Neural progenitor cell (in vitro differentiated cells): ENCODE data around the gene ZFTA. TPM values are rescaled to one million over a fixed set of nuclear protein-coding genes. Genes with fewer than 3 reads are reported as not detected.

Source experiments
- DNase-seq: peaks from one replicate; pipeline ENCODE4 v3.0.0-alpha.2; 2016; ENCODE audit warnings: low spot score
- H2AFZ ChIP-seq: fragments of 200-600 bp; sonication (generic); replicated peaks from 2 replicates; pipeline ENCODE4 v1.6.1; 2016; ENCODE audit warnings: antibody characterized with exemption
- H3F3A ChIP-seq: fragments of 200-600 bp; sonication (generic); 2 replicates; pipeline ENCODE4 v1.6.1; 2016; ENCODE audit warnings: antibody characterized with exemption, low read depth
- H3K27ac ChIP-seq: fragments of 200-600 bp; sonication (generic); 2 replicates; pipeline ENCODE4 v1.5.1; 2016; ENCODE audit warnings: mild to moderate bottlenecking
- H3K27me3 ChIP-seq: fragments of 200-600 bp; sonication (generic); 2 replicates; pipeline ENCODE4 v1.6.1; 2016; ENCODE audit warnings: mild to moderate bottlenecking, moderate library complexity
- H3K36me3 ChIP-seq: fragments of 200-600 bp; sonication (generic); 2 replicates; pipeline ENCODE4 v1.5.1; 2016
- H3K4me1 ChIP-seq: fragments of 200-600 bp; sonication (generic); 2 replicates; pipeline ENCODE4 v1.6.1; 2016; ENCODE audit warnings: mixed run types
- H3K4me2 ChIP-seq: fragments of 200-600 bp; sonication (generic); 2 replicates; pipeline ENCODE4 v1.6.1; 2016
- H3K4me3 ChIP-seq: fragments of 200-600 bp; sonication (generic); 2 replicates; pipeline ENCODE4 v1.5.1; 2016
- H3K79me2 ChIP-seq: fragments of 200-600 bp; sonication (generic); 2 replicates; pipeline ENCODE4 v1.6.1; 2016; ENCODE audit warnings: low read depth
- H3K9ac ChIP-seq: fragments of 200-600 bp; sonication (generic); 2 replicates; pipeline ENCODE4 v1.6.1; 2016
- H3K9me3 ChIP-seq: fragments of 200-600 bp; sonication (generic); 2 replicates; pipeline ENCODE4 v1.5.1; 2016; ENCODE audit warnings: low read depth
- H4K20me1 ChIP-seq: fragments of 200-600 bp; sonication (generic); 2 replicates; pipeline ENCODE4 v1.6.1; 2016; ENCODE audit warnings: low read depth
- H3K27ac Mint-ChIP-seq: 3 replicates; pipeline ENCODE4 v1.8.0; 2021; ENCODE audit warnings: mixed read lengths
- H3K27me3 Mint-ChIP-seq: 2 replicates; pipeline ENCODE4 v1.8.0; 2022; ENCODE audit warnings: low read depth, mild to moderate bottlenecking, inconsistent platforms, moderate library complexity, mixed read lengths; ENCODE audit not compliant: insufficient read depth
- H3K36me3 Mint-ChIP-seq: 3 replicates; pipeline ENCODE4 v1.8.0; 2021; ENCODE audit warnings: mixed read lengths
- H3K4me1 Mint-ChIP-seq: 3 replicates; pipeline ENCODE4 v1.8.0; 2021; ENCODE audit warnings: mixed read lengths
- H3K4me3 Mint-ChIP-seq: 3 replicates; pipeline ENCODE4 v1.8.0; 2021; ENCODE audit warnings: mild to moderate bottlenecking, moderate library complexity, mixed read lengths
- H3K9me3 Mint-ChIP-seq: 3 replicates; pipeline ENCODE4 v1.8.0; 2020; ENCODE audit warnings: mixed read lengths
- EZH2 ChIP-seq: fragments of 200-600 bp; sonication (generic); IDR thresholded peaks from 2 replicates; pipeline ENCODE4 v1.6.1; 2017; ENCODE audit warnings: antibody characterized with exemption, mild to moderate bottlenecking, moderate library complexity
- EZH2phosphoT487 ChIP-seq: fragments of 200-600 bp; sonication (generic); IDR thresholded peaks from 2 replicates; pipeline ENCODE4 v1.6.1; 2017; ENCODE audit warnings: antibody characterized with exemption
- total RNA-seq: library from RNA; depleted of rRNA; stranded (reverse); fragments of >200 nt; gene quantifications from 2 replicates; pipeline ENCODE4 v1.2.3, GENCODE V29; 2015; ENCODE audit warnings: low replicate concordance
- TF ChIP-seq, protein P1 (sequence below): fragments of 200-600 bp; sonication (generic); IDR thresholded peaks from 2 replicates; pipeline ENCODE4 v1.5.1; 2017; ENCODE audit warnings: antibody characterized with exemption, mild to moderate bottlenecking

ZFTA gene
- total RNA-seq, 1 donor from 2014 or later = 22.5 TPM

DNA sequence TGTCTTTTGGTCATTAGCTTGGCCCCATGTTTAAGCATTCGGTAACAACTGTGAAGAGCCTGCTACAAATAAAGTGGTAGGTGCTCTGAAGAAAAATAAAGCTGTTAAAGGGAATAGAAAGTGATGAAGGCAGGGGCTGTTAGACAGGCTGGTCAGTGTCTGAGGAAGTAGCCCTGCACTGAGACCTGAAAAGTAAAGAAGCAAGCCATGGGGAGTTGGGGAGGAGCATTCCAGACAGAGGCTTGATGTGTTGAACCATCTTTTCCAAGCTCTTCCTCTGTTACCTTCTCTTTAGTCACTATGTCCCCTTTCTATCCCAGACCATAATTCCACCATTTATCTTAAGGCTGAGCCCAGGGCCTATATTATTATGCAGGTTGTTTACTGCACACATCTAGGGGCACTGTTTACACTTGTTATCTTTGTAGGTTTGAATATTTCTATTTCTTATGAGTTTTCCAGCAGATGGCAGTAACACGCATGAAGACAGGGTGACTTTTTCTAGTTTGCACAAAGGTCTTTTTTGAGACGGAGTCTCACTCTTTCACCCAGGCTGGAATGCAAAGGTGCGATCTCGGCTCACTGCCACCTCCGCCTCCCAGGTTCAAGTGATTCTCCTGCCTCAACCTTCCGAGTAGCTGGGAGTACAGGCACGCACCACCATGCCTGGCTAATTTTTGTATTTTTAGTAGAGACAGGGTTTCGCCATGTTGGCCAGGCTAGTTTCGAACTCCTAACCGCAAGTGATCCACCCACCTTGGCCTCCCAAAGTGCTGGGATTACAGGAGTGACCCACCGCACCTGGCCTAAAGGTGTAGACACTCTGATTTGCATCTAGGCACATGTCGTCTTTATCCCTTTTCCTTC lies 23.0 kb downstream of the ZFTA start:
- no peaks in the 10 kb centered on the region for H3K4me1 ChIP-seq

DNA sequence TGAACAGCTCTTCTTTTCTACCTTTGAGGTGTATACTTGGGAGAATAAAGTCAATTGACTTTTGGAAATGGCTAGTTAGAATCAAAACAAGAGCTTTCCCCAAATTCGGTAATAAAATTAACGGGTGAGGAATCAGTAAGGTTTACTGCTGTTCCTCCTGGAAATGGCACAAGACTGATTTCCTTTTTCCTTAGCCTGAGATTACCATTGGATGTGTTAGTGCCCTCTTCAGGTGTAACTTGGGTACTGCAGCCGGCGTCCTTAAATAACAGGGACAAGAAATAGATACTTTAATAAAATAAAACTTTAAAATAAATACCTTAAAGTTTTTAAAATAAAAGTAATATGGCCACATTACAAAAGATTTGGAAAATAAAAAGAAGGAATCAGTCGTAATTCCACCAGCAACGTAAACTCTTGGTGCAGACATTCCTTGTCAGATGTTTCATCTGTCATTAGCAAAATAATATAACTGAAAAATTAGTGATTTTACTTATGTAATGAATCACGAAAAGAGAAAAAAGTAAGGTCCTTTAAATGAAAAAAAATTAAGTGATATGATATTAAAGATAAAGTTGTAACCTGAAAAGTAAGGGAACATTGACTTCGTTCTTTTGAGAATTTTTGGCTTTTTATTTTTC lies 29.7 kb downstream of the ZFTA start:
- Mint-ChIP-seq H3K4me1 (peaks cover 2% of the 10 kb centered on the region), H3K9me3 (no peaks in the 10 kb centered on the region), H3K27me3 (peaks cover 2% of the 10 kb centered on the region), H3K27ac (no peak overlapping the region), H3K36me3 (peaks cover 4% of the 10 kb centered on the region), H3K4me3 (no peak overlapping the region)
- peaks cover 81% of the 10 kb centered on the region for H3K79me2 ChIP-seq
- H3K4me3 ChIP-seq = no peak overlapping the region
- TF ChIP-seq EZH2 = no peak
- TF ChIP-seq, protein P1, sequence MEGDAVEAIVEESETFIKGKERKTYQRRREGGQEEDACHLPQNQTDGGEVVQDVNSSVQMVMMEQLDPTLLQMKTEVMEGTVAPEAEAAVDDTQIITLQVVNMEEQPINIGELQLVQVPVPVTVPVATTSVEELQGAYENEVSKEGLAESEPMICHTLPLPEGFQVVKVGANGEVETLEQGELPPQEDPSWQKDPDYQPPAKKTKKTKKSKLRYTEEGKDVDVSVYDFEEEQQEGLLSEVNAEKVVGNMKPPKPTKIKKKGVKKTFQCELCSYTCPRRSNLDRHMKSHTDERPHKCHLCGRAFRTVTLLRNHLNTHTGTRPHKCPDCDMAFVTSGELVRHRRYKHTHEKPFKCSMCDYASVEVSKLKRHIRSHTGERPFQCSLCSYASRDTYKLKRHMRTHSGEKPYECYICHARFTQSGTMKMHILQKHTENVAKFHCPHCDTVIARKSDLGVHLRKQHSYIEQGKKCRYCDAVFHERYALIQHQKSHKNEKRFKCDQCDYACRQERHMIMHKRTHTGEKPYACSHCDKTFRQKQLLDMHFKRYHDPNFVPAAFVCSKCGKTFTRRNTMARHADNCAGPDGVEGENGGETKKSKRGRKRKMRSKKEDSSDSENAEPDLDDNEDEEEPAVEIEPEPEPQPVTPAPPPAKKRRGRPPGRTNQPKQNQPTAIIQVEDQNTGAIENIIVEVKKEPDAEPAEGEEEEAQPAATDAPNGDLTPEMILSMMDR = peak; percentile 88
- H4K20me1 ChIP-seq = peaks cover 79% of the 10 kb centered on the region
- DNase-seq = peak; percentile 79
- no peaks in the 10 kb centered on the region for H3K4me1 ChIP-seq
- peaks cover 32% of the 10 kb centered on the region for H3F3A ChIP-seq
- H3K27me3 ChIP-seq = no peaks in the 10 kb centered on the region
- no peaks in the 10 kb centered on the region for H3K36me3 ChIP-seq
- peak overlapping the region; percentile 35 for H3K27ac ChIP-seq
- no peaks in the 10 kb centered on the region for H3K9me3 ChIP-seq
- no peak overlapping the region for H2AFZ ChIP-seq
- no peak overlapping the region for H3K9ac ChIP-seq
- H3K4me2 ChIP-seq = no peak overlapping the region

More for the DNA sequence above, 23.0 kb downstream of the ZFTA start:
- no peaks in the 10 kb centered on the region for H3K4me1 Mint-ChIP-seq
- peaks cover 8% of the 10 kb centered on the region for H3K36me3 Mint-ChIP-seq
- H3K27me3 ChIP-seq = no peaks in the 10 kb centered on the region
- H3K4me3 ChIP-seq = no peak overlapping the region
- no peaks in the 10 kb centered on the region for H3K27me3 Mint-ChIP-seq
- peak overlapping the region; percentile 46 for H3K27ac ChIP-seq
- no peaks in the 10 kb centered on the region for H3K9me3 Mint-ChIP-seq
- no peaks in the 10 kb centered on the region for H3K36me3 ChIP-seq
- no peak for DNase-seq
- peak overlapping the region; percentile 12 for H3K27ac Mint-ChIP-seq
- H3K79me2 ChIP-seq = peaks cover 94% of the 10 kb centered on the region
- no peak overlapping the region for H2AFZ ChIP-seq
- H3F3A ChIP-seq = peaks cover 14% of the 10 kb centered on the region
- no peaks in the 10 kb centered on the region for H3K9me3 ChIP-seq
- no peak overlapping the region for H3K9ac ChIP-seq
- no peak overlapping the region for H3K4me2 ChIP-seq
- no peak for TF ChIP-seq EZH2
- TF ChIP-seq, protein P1 = peak; percentile 19
- peaks cover 84% of the 10 kb centered on the region for H4K20me1 ChIP-seq
- no peak overlapping the region for H3K4me3 Mint-ChIP-seq

DNA sequence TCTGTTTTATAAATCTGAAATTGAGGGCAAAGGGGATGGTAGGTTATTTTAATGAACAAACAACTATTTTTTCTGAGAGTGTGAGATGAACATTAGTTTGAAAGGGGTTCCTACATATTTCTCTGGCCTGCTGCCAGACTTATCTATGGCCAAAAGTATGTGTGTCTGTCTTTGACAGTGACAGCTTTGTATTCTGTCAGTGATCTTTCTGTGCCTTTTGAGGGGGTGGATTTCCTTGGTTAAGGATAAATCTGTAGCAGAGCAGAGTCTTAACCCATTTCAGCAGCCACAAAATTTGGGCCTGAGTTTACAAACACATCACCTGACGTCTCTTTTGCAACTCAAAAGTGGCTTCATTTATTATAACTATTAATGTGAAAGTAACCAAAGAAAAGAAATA lies 30.9 kb downstream of the ZFTA start:
- Histone ChIP-seq H3K36me3 (no peaks in the 10 kb centered on the region), H3K4me3 (no peak overlapping the region), H3K4me1 (no peaks in the 10 kb centered on the region), H3K9ac (no peak overlapping the region), H3K27me3 (no peaks in the 10 kb centered on the region), H2AFZ (no peak overlapping the region), H3K27ac (peak overlapping the region; percentile 35), H3F3A (peaks cover 32% of the 10 kb centered on the region), H3K9me3 (no peaks in the 10 kb centered on the region), H3K4me2 (no peak overlapping the region), H3K79me2 (peaks cover 80% of the 10 kb centered on the region), H4K20me1 (peaks cover 73% of the 10 kb centered on the region)
- Mint-ChIP-seq H3K4me1 (peaks cover 2% of the 10 kb centered on the region), H3K27me3 (peaks cover 5% of the 10 kb centered on the region), H3K4me3 (no peak overlapping the region), H3K27ac (no peak overlapping the region), H3K36me3 (peaks cover 6% of the 10 kb centered on the region), H3K9me3 (no peaks in the 10 kb centered on the region)
- DNase-seq = no peak
- TF ChIP-seq, protein P1 = no peak
- TF ChIP-seq EZH2phosphoT487 (no peak), EZH2 (no peak)
